ENCODE measurements around the gene ZNF710. TPM values are rescaled to one million over a fixed set of nuclear protein-coding genes. Genes with fewer than 3 reads are reported as not detected.

The ZNF710 gene
- total RNA-seq, 1 donor, result 9.1 TPM

- H3K4me3 ChIP-seq (ENCODE audit: low read length), result no peak overlapping the region
- no peaks in the 10 kb centered on the region for H3K27me3 ChIP-seq (ENCODE audit: insufficient read depth, low read length)
- H3K9me3 ChIP-seq (ENCODE audit: low read depth, low read length), result no peaks in the 10 kb centered on the region
- H3K4me1 ChIP-seq (ENCODE audit: insufficient read depth, low read length), result peaks cover 93% of the 10 kb centered on the region
Measured at GRCh38 chr15:90036806-90037510, 35.8 kb downstream of the ZNF710 start.

- Histone ChIP-seq H3K4me3 (ENCODE audit: low read length) (no peak overlapping the region), H3K4me1 (ENCODE audit: insufficient read depth, low read length) (peaks cover 88% of the 10 kb centered on the region), H3K9me3 (ENCODE audit: low read depth, low read length) (no peaks in the 10 kb centered on the region), H3K27me3 (ENCODE audit: insufficient read depth, low read length) (no peaks in the 10 kb centered on the region)
Measured at GRCh38 chr15:90037511-90037860, 36.4 kb downstream of the ZNF710 start.

GRCh38 chr15:90037961-90038631 lies 37.0 kb downstream of the ZNF710 start:
- H3K9me3 ChIP-seq (ENCODE audit: low read depth, low read length), result no peaks in the 10 kb centered on the region
- no peaks in the 10 kb centered on the region for H3K27me3 ChIP-seq (ENCODE audit: insufficient read depth, low read length)
- no peak overlapping the region for H3K4me3 ChIP-seq (ENCODE audit: low read length)
- H3K4me1 ChIP-seq (ENCODE audit: insufficient read depth, low read length), result peaks cover 82% of the 10 kb centered on the region

- no peaks in the 10 kb centered on the region for H3K9me3 ChIP-seq (ENCODE audit: low read depth, low read length)
- no peaks in the 10 kb centered on the region for H3K27me3 ChIP-seq (ENCODE audit: insufficient read depth, low read length)
- peaks cover 76% of the 10 kb centered on the region for H3K4me1 ChIP-seq (ENCODE audit: insufficient read depth, low read length)
- H3K4me3 ChIP-seq (ENCODE audit: low read length), result no peak overlapping the region
Measured at GRCh38 chr15:90038632-90039095, 37.5 kb downstream of the ZNF710 start.

GRCh38 chr15:90039996-90040395 lies 38.9 kb downstream of the ZNF710 start:
- Histone ChIP-seq H3K27me3 (ENCODE audit: insufficient read depth, low read length) (no peaks in the 10 kb centered on the region), H3K9me3 (ENCODE audit: low read depth, low read length) (no peaks in the 10 kb centered on the region), H3K4me3 (ENCODE audit: low read length) (no peak overlapping the region), H3K4me1 (ENCODE audit: insufficient read depth, low read length) (peaks cover 70% of the 10 kb centered on the region)

GRCh38 chr15:90040618-90041017 lies 39.5 kb downstream of the ZNF710 start:
- H3K4me1 ChIP-seq (ENCODE audit: insufficient read depth, low read length), result peaks cover 69% of the 10 kb centered on the region
- no peak overlapping the region for H3K4me3 ChIP-seq (ENCODE audit: low read length)
- no peaks in the 10 kb centered on the region for H3K27me3 ChIP-seq (ENCODE audit: insufficient read depth, low read length)
- H3K9me3 ChIP-seq (ENCODE audit: low read depth, low read length), result no peaks in the 10 kb centered on the region

GRCh38 chr15:90042356-90042755 lies 41.2 kb downstream of the ZNF710 start:
- Histone ChIP-seq H3K4me1 (ENCODE audit: insufficient read depth, low read length) (peaks cover 70% of the 10 kb centered on the region), H3K27me3 (ENCODE audit: insufficient read depth, low read length) (no peaks in the 10 kb centered on the region), H3K4me3 (ENCODE audit: low read length) (no peak overlapping the region), H3K9me3 (ENCODE audit: low read depth, low read length) (no peaks in the 10 kb centered on the region)

GRCh38 chr15:90042766-90043529 lies 41.8 kb downstream of the ZNF710 start:
- Histone ChIP-seq H3K4me1 (ENCODE audit: insufficient read depth, low read length) (peaks cover 70% of the 10 kb centered on the region), H3K4me3 (ENCODE audit: low read length) (no peak overlapping the region), H3K27me3 (ENCODE audit: insufficient read depth, low read length) (no peaks in the 10 kb centered on the region), H3K9me3 (ENCODE audit: low read depth, low read length) (no peaks in the 10 kb centered on the region)

GRCh38 chr15:90043530-90044010 lies 42.4 kb downstream of the ZNF710 start:
- Histone ChIP-seq H3K27me3 (ENCODE audit: insufficient read depth, low read length) (no peaks in the 10 kb centered on the region), H3K9me3 (ENCODE audit: low read depth, low read length) (no peaks in the 10 kb centered on the region), H3K4me3 (ENCODE audit: low read length) (no peak overlapping the region), H3K4me1 (ENCODE audit: insufficient read depth, low read length) (peaks cover 70% of the 10 kb centered on the region)

GRCh38 chr15:90044191-90044590 lies 43.1 kb downstream of the ZNF710 start:
- Histone ChIP-seq H3K9me3 (ENCODE audit: low read depth, low read length) (no peaks in the 10 kb centered on the region), H3K27me3 (ENCODE audit: insufficient read depth, low read length) (no peaks in the 10 kb centered on the region), H3K4me1 (ENCODE audit: insufficient read depth, low read length) (peaks cover 65% of the 10 kb centered on the region), H3K4me3 (ENCODE audit: low read length) (no peak overlapping the region)

GRCh38 chr15:90044916-90045371 lies 43.8 kb downstream of the ZNF710 start:
- Histone ChIP-seq H3K27me3 (ENCODE audit: insufficient read depth, low read length) (no peaks in the 10 kb centered on the region), H3K4me1 (ENCODE audit: insufficient read depth, low read length) (peaks cover 58% of the 10 kb centered on the region), H3K4me3 (ENCODE audit: low read length) (no peak overlapping the region), H3K9me3 (ENCODE audit: low read depth, low read length) (no peaks in the 10 kb centered on the region)

- Histone ChIP-seq H3K27me3 (ENCODE audit: insufficient read depth, low read length) (no peaks in the 10 kb centered on the region), H3K9me3 (ENCODE audit: low read depth, low read length) (no peaks in the 10 kb centered on the region), H3K4me1 (ENCODE audit: insufficient read depth, low read length) (peaks cover 44% of the 10 kb centered on the region), H3K4me3 (ENCODE audit: low read length) (no peak overlapping the region)
Measured at GRCh38 chr15:90046289-90046688, 45.2 kb downstream of the ZNF710 start.

GRCh38 chr15:90046911-90047392 lies 45.8 kb downstream of the ZNF710 start:
- Histone ChIP-seq H3K9me3 (ENCODE audit: low read depth, low read length) (no peaks in the 10 kb centered on the region), H3K4me3 (ENCODE audit: low read length) (no peak overlapping the region), H3K27me3 (ENCODE audit: insufficient read depth, low read length) (no peaks in the 10 kb centered on the region), H3K4me1 (ENCODE audit: insufficient read depth, low read length) (peaks cover 46% of the 10 kb centered on the region)

GRCh38 chr15:90047956-90048575 lies 46.9 kb downstream of the ZNF710 start:
- Histone ChIP-seq H3K27me3 (ENCODE audit: insufficient read depth, low read length) (no peaks in the 10 kb centered on the region), H3K4me1 (ENCODE audit: insufficient read depth, low read length) (peaks cover 46% of the 10 kb centered on the region), H3K4me3 (ENCODE audit: low read length) (no peak overlapping the region), H3K9me3 (ENCODE audit: low read depth, low read length) (no peaks in the 10 kb centered on the region)
